BE2C (cell line): ENCODE results near the gene DENND1A.

Experiments used
- DNase-seq: peaks from one replicate; pipeline ENCODE4 v3.0.0-alpha.2; 2020
- H3K27me3 ChIP-seq: fragments of 250-450 bp; sonication (Bioruptor Pico); 2 replicates; pipeline ENCODE4 v1.5.1; 2020; ENCODE audit warnings: mild to moderate bottlenecking
- H3K36me3 ChIP-seq: fragments of 250-450 bp; sonication (Bioruptor Pico); 2 replicates; pipeline ENCODE4 v1.5.1; 2020; ENCODE audit warnings: mild to moderate bottlenecking
- H3K4me1 ChIP-seq: fragments of 250-450 bp; sonication (Bioruptor Pico); 2 replicates; pipeline ENCODE4 v1.5.1; 2020
- H3K4me3 ChIP-seq: 2 replicates; pipeline ENCODE4 v1.5.1; 2011; ENCODE audit warnings: low read depth, low read length
- H3K9me3 ChIP-seq: fragments of 250-450 bp; sonication (Bioruptor Pico); 2 replicates; pipeline ENCODE4 v1.5.1; 2020
- CTCF ChIP-seq: IDR thresholded peaks from 2 replicates; pipeline ENCODE4 v1.5.1; 2012; ENCODE audit warnings: mild to moderate bottlenecking, low read depth, low read length

Gene DENND1A

GRCh38 chr9:123686829-123687192 lies 243.1 kb downstream of the DENND1A start:
- no peaks in the 10 kb centered on the region for H3K27me3 ChIP-seq
- peaks cover 10% of the 10 kb centered on the region; the same call in 1 of the 2 replicates for H3K4me1 ChIP-seq
- H3K4me3 ChIP-seq: no peak overlapping the region
- no peaks in the 10 kb centered on the region for H3K9me3 ChIP-seq
- no peak for DNase-seq
- TF ChIP-seq CTCF: no peak
- no peaks in the 10 kb centered on the region for H3K36me3 ChIP-seq

GRCh38 chr9:123686131-123686828 lies 243.6 kb downstream of the DENND1A start:
- TF ChIP-seq CTCF: no peak
- Histone ChIP-seq H3K9me3 (no peaks in the 10 kb centered on the region), H3K4me3 (no peak overlapping the region), H3K4me1 (peaks cover 10% of the 10 kb centered on the region; the same call in 1 of the 2 replicates), H3K36me3 (no peaks in the 10 kb centered on the region), H3K27me3 (no peaks in the 10 kb centered on the region)
- DNase-seq: no peak

GRCh38 chr9:123685489-123686083 lies 244.3 kb downstream of the DENND1A start:
- no peaks in the 10 kb centered on the region for H3K36me3 ChIP-seq
- peaks cover 10% of the 10 kb centered on the region; the same call in 1 of the 2 replicates for H3K4me1 ChIP-seq
- no peaks in the 10 kb centered on the region for H3K9me3 ChIP-seq
- no peak for TF ChIP-seq CTCF
- DNase-seq: no peak
- no peak overlapping the region for H3K4me3 ChIP-seq
- H3K27me3 ChIP-seq: no peaks in the 10 kb centered on the region

DNA sequence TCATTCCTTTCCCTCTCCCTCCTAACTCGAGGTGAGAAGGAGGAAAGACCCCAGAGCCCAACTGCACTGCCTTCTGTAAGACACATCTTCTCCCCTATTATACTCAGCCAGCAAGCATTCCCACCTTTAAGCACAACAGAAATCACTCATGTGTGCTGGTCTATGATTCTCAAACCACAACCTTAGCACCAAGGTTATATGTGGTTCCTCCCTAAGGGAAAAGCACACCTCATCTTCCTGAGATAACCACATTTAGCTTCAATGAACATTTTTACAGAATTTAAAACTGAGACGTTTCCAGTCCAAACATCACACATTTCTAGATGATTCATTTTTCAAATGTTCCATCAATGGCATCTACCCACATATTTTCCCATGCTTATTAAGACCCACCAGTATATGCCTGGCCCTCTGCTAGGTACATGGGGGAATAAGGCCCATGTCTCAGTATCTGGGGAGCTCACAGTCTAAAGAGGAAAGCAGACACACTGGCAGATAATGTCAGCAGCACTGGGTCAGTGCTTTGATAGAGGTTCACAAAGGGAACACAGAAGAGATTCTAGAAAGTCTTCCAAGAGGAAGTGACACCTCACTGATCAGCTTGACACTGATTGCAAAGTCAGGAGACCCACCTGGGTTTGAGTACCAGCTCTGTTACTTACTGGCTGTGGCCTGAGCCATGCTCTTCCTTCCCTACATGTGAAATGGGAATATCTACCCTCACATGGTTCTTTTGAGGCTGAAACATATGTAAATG lies 245.4 kb downstream of the DENND1A start:
- Histone ChIP-seq H3K36me3 (no peaks in the 10 kb centered on the region), H3K4me1 (peaks cover 10% of the 10 kb centered on the region; the same call in 1 of the 2 replicates), H3K9me3 (no peaks in the 10 kb centered on the region), H3K4me3 (no peak overlapping the region), H3K27me3 (no peaks in the 10 kb centered on the region)
- DNase-seq: no peak
- no peak for TF ChIP-seq CTCF

DNA sequence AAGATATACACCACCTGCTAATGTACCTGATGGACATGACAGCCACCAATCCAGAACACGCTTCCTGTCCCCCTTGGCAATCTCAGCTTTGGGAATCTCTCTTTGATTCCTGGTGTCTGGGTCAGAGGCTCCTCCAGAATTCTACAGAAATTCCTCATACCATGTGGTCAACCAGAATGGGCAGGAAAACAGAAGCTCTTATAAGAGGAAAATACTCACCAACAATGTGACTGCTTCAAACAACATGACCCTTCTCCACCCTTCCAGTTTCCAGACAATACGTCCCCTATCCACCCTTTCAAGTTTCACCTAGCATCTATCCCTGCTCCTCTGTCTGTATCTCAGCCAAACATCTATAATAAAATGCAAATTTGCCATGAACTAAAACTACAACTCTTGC lies 247.2 kb downstream of the DENND1A start:
- no peaks in the 10 kb centered on the region for H3K9me3 ChIP-seq
- no peaks in the 10 kb centered on the region for H3K27me3 ChIP-seq
- no peak for TF ChIP-seq CTCF
- DNase-seq: no peak
- no peaks in the 10 kb centered on the region for H3K36me3 ChIP-seq
- peaks cover 10% of the 10 kb centered on the region; the same call in 1 of the 2 replicates for H3K4me1 ChIP-seq
- no peak overlapping the region for H3K4me3 ChIP-seq
